Measurements from ENCODE around the gene ARHGEF11. TPM values are rescaled to one million over a fixed set of nuclear protein-coding genes. Genes with fewer than 3 reads are reported as not detected.

Gene ARHGEF11
- total and polyA plus RNA-seq, 2 donors (not counting 1 experiment from before 2014, with no cell fraction given) = 1.0 to 4.6 TPM

- Mint-ChIP-seq H3K27ac (no peak overlapping the region), H3K9me3 (ENCODE audit: insufficient read depth) (no peaks in the 10 kb centered on the region), H3K4me3 (no peak overlapping the region), H3K4me1 (no peaks in the 10 kb centered on the region), H3K27me3 (no peaks in the 10 kb centered on the region)
- H3K4me1 ChIP-seq (ENCODE audit: control insufficient read depth in 2 of 2, insufficient read depth in 2 of 2, low read length in 2 of 2) = no peaks in the 10 kb centered on the region
- H3K4me3 ChIP-seq (ENCODE audit: control extremely low read depth in 1 of 5, extremely low read depth in 1 of 5, insufficient read depth in 1 of 5, low read depth in 2 of 5, low read length in 4 of 5) = no peak overlapping the region
- H2AFZ ChIP-seq (ENCODE audit: insufficient read depth, low read depth, low read length, poor library complexity, severe bottlenecking) = no peak overlapping the region
- H4K20me1 ChIP-seq (ENCODE audit: control insufficient read depth, insufficient read depth, low read length, poor library complexity, severe bottlenecking) = no peaks in the 10 kb centered on the region
- no peak overlapping the region for H3K4me2 ChIP-seq (replicated peaks; ENCODE audit: low read depth, low read length, poor library complexity, severe bottlenecking)
- TF ChIP-seq CTCF (IDR thresholded peaks at IDR 0.05) (no peak), EZH2 (IDR thresholded peaks at IDR 0.05; ENCODE audit: borderline replicate concordance, insufficient read depth, low read depth, low read length, poor library complexity, severe bottlenecking) (no peak)
- no peaks in the 10 kb centered on the region for H3K79me2 ChIP-seq (ENCODE audit: control insufficient read depth, insufficient read depth, low read length)
- WGBS (ENCODE audit: insufficient coverage) = no CpG with 5 or more reads among the region's 2 CpGs
- intact Hi-C loops (cut with micrococcal nuclease) = no loop called here
- no peak overlapping the region for H3K27ac ChIP-seq (ENCODE audit: low read length in 2 of 2)
- DNase-seq (no peak), ATAC-seq (ENCODE audit: low read depth) (no peak)
- peaks cover 0 to 3% of the 10 kb centered on the region in 2 experiments for H3K36me3 ChIP-seq (replicated peaks in 1 of 2; ENCODE audit: control extremely low read depth in 1 of 2, control insufficient read depth in 1 of 2, extremely low read depth in 1 of 2, insufficient read depth in 2 of 2, low read length in 1 of 2)
- H3K9ac ChIP-seq (ENCODE audit: low read length) = no peak overlapping the region
- ChIA-PET POLR2A (no interaction called here), CTCF (no interaction called here)
- H3K9me3 ChIP-seq (ENCODE audit: control extremely low read depth in 1 of 3, control insufficient read depth in 2 of 3, insufficient read depth in 1 of 3, low read length in 2 of 3) = no peaks in the 10 kb centered on the region
- no peaks in the 10 kb centered on the region for H3K27me3 ChIP-seq (replicated peaks in 1 of 4; ENCODE audit: control extremely low read depth in 1 of 4, control insufficient read depth in 3 of 4, insufficient read depth in 4 of 4, low read length in 3 of 4)
Observed at GRCh38 chr1:156953571-156953970, 92.0 kb downstream of the ARHGEF11 start.

- no peaks in the 10 kb centered on the region for H3K36me3 ChIP-seq (replicated peaks in 1 of 2; ENCODE audit: control extremely low read depth in 1 of 2, control insufficient read depth in 1 of 2, extremely low read depth in 1 of 2, insufficient read depth in 2 of 2, low read length in 1 of 2)
- POLR2A ChIA-PET = no interaction called here
- CTCF ChIA-PET = no interaction called here
Observed at GRCh38 chr1:156951371-156951770, 94.2 kb downstream of the ARHGEF11 start.

More at GRCh38 chr1:156951371-156951770, 94.2 kb downstream of the ARHGEF11 start:
- no peak overlapping the region for H3K9ac ChIP-seq (ENCODE audit: low read length)
- TF ChIP-seq EZH2 (IDR thresholded peaks at IDR 0.05; ENCODE audit: borderline replicate concordance, insufficient read depth, low read depth, low read length, poor library complexity, severe bottlenecking) = no peak
- TF ChIP-seq CTCF (IDR thresholded peaks at IDR 0.05) = no peak
- ATAC-seq (ENCODE audit: low read depth) (no peak), DNase-seq (no peak)
- H3K4me2 ChIP-seq (replicated peaks; ENCODE audit: low read depth, low read length, poor library complexity, severe bottlenecking) = no peak overlapping the region
- 94% methylated on average over 5 of the region's 5 CpGs for WGBS (ENCODE audit: insufficient coverage)
- H2AFZ ChIP-seq (ENCODE audit: insufficient read depth, low read depth, low read length, poor library complexity, severe bottlenecking) = no peak overlapping the region
- no peak overlapping the region for H3K4me3 Mint-ChIP-seq
- H3K27me3 ChIP-seq (replicated peaks in 1 of 4; ENCODE audit: control extremely low read depth in 1 of 4, control insufficient read depth in 3 of 4, insufficient read depth in 4 of 4, low read length in 3 of 4) = no peaks in the 10 kb centered on the region
- H3K9me3 Mint-ChIP-seq (ENCODE audit: insufficient read depth) = no peaks in the 10 kb centered on the region
- no peaks in the 10 kb centered on the region for H3K4me1 ChIP-seq (ENCODE audit: control insufficient read depth in 2 of 2, insufficient read depth in 2 of 2, low read length in 2 of 2)
- H3K27me3 Mint-ChIP-seq = no peaks in the 10 kb centered on the region
- H3K4me3 ChIP-seq (ENCODE audit: control extremely low read depth in 1 of 5, extremely low read depth in 1 of 5, insufficient read depth in 1 of 5, low read depth in 2 of 5, low read length in 4 of 5) = no peak overlapping the region
- no peaks in the 10 kb centered on the region for H3K79me2 ChIP-seq (ENCODE audit: control insufficient read depth, insufficient read depth, low read length)
- no peak overlapping the region for H3K27ac ChIP-seq (ENCODE audit: low read length in 2 of 2)
- no peak overlapping the region for H3K27ac Mint-ChIP-seq
- intact Hi-C loops (cut with micrococcal nuclease) = no loop called here
- H3K4me1 Mint-ChIP-seq = no peaks in the 10 kb centered on the region
- no peaks in the 10 kb centered on the region for H4K20me1 ChIP-seq (ENCODE audit: control insufficient read depth, insufficient read depth, low read length, poor library complexity, severe bottlenecking)
- H3K9me3 ChIP-seq (ENCODE audit: control extremely low read depth in 1 of 3, control insufficient read depth in 2 of 3, insufficient read depth in 1 of 3, low read length in 2 of 3) = no peaks in the 10 kb centered on the region

Measured in B cell (primary cell).